ENCODE measurements around the gene MTX1. TPM values are rescaled to one million over a fixed set of nuclear protein-coding genes. Genes with fewer than 3 reads are reported as not detected.

MTX1 gene
- total and polyA plus RNA-seq, 9 of the 15 experiments (the other 6 are each of a cell fraction or from before 2014, with no cell fraction given): 29.1 to 98.4 (median 66.9) TPM

- TF ChIP-seq, protein P1, sequence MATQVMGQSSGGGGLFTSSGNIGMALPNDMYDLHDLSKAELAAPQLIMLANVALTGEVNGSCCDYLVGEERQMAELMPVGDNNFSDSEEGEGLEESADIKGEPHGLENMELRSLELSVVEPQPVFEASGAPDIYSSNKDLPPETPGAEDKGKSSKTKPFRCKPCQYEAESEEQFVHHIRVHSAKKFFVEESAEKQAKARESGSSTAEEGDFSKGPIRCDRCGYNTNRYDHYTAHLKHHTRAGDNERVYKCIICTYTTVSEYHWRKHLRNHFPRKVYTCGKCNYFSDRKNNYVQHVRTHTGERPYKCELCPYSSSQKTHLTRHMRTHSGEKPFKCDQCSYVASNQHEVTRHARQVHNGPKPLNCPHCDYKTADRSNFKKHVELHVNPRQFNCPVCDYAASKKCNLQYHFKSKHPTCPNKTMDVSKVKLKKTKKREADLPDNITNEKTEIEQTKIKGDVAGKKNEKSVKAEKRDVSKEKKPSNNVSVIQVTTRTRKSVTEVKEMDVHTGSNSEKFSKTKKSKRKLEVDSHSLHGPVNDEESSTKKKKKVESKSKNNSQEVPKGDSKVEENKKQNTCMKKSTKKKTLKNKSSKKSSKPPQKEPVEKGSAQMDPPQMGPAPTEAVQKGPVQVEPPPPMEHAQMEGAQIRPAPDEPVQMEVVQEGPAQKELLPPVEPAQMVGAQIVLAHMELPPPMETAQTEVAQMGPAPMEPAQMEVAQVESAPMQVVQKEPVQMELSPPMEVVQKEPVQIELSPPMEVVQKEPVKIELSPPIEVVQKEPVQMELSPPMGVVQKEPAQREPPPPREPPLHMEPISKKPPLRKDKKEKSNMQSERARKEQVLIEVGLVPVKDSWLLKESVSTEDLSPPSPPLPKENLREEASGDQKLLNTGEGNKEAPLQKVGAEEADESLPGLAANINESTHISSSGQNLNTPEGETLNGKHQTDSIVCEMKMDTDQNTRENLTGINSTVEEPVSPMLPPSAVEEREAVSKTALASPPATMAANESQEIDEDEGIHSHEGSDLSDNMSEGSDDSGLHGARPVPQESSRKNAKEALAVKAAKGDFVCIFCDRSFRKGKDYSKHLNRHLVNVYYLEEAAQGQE (IDR thresholded peaks at IDR 0.05; ENCODE audit: borderline replicate concordance): peak; percentile 77; the same call in 1 of the 2 replicates
- TF ChIP-seq, protein P1 (CRISPR knock-in tag; IDR thresholded peaks at IDR 0.05; ENCODE audit: low read depth): no peak
- TF ChIP-seq, protein P2, sequence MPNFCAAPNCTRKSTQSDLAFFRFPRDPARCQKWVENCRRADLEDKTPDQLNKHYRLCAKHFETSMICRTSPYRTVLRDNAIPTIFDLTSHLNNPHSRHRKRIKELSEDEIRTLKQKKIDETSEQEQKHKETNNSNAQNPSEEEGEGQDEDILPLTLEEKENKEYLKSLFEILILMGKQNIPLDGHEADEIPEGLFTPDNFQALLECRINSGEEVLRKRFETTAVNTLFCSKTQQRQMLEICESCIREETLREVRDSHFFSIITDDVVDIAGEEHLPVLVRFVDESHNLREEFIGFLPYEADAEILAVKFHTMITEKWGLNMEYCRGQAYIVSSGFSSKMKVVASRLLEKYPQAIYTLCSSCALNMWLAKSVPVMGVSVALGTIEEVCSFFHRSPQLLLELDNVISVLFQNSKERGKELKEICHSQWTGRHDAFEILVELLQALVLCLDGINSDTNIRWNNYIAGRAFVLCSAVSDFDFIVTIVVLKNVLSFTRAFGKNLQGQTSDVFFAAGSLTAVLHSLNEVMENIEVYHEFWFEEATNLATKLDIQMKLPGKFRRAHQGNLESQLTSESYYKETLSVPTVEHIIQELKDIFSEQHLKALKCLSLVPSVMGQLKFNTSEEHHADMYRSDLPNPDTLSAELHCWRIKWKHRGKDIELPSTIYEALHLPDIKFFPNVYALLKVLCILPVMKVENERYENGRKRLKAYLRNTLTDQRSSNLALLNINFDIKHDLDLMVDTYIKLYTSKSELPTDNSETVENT (CRISPR knock-in tag; IDR thresholded peaks at IDR 0.05): no peak
- TF ChIP-seq, protein P3, sequence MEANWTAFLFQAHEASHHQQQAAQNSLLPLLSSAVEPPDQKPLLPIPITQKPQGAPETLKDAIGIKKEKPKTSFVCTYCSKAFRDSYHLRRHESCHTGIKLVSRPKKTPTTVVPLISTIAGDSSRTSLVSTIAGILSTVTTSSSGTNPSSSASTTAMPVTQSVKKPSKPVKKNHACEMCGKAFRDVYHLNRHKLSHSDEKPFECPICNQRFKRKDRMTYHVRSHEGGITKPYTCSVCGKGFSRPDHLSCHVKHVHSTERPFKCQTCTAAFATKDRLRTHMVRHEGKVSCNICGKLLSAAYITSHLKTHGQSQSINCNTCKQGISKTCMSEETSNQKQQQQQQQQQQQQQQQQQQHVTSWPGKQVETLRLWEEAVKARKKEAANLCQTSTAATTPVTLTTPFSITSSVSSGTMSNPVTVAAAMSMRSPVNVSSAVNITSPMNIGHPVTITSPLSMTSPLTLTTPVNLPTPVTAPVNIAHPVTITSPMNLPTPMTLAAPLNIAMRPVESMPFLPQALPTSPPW (CRISPR knock-in tag; IDR thresholded peaks at IDR 0.05): no peak
- TF ChIP-seq PHB2 (IDR thresholded peaks at IDR 0.05; ENCODE audit: low read depth) (peak; percentile 59; the same call in 1 of the 2 replicates), NR2C1 (IDR thresholded peaks at IDR 0.05) (peak; percentile 34; the same call in 1 of the 2 replicates), NR2C1 (tag; IDR thresholded peaks at IDR 0.05) (no peak), RBM22 (IDR thresholded peaks at IDR 0.05; ENCODE audit: low read depth, low read length, poor library complexity, severe bottlenecking) (no peak), ZNF311 (CRISPR knock-in tag; IDR thresholded peaks at IDR 0.05) (no peak), NR2C2 (CRISPR knock-in tag; IDR thresholded peaks at IDR 0.05) (no peak), NR2C2 (tag; IDR thresholded peaks at IDR 0.05) (peak; percentile 42; the same call in 1 of the 2 replicates), MAZ (CRISPR knock-in tag; conservative IDR thresholded peaks at IDR 0.05 in 1 of 2, IDR thresholded peaks at IDR 0.05 in 1 of 2) (peak in 1 of 2 experiments; percentile 5; a peak in 1 of 4 replicates), NBN (IDR thresholded peaks at IDR 0.05; ENCODE audit: low read depth) (peak; percentile 93), ZNF764 (CRISPR knock-in tag; IDR thresholded peaks at IDR 0.05; ENCODE audit: low read depth) (no peak), NRF1 (conservative IDR thresholded peaks at IDR 0.05 in 1 of 2, IDR thresholded peaks at IDR 0.05 in 1 of 2) (no peak)
Measured at GRCh38 chr1:155226188-155226909, 17.9 kb downstream of the MTX1 start (continued).

Data from K562 (cell line).